Measurements from ENCODE around the gene MCCC2. TPM values are rescaled to one million over a fixed set of nuclear protein-coding genes. Genes with fewer than 3 reads are reported as not detected.
"Not testable (repeated sequence)": the region's sequence is repeated elsewhere in the genome, so short reads cannot be mapped to it uniquely, and the experiment has no call there.

Gene MCCC2
- total RNA-seq, 4 donors from 2014 or later = 21.4 to 35.3 (median 26.0) TPM

DNA sequence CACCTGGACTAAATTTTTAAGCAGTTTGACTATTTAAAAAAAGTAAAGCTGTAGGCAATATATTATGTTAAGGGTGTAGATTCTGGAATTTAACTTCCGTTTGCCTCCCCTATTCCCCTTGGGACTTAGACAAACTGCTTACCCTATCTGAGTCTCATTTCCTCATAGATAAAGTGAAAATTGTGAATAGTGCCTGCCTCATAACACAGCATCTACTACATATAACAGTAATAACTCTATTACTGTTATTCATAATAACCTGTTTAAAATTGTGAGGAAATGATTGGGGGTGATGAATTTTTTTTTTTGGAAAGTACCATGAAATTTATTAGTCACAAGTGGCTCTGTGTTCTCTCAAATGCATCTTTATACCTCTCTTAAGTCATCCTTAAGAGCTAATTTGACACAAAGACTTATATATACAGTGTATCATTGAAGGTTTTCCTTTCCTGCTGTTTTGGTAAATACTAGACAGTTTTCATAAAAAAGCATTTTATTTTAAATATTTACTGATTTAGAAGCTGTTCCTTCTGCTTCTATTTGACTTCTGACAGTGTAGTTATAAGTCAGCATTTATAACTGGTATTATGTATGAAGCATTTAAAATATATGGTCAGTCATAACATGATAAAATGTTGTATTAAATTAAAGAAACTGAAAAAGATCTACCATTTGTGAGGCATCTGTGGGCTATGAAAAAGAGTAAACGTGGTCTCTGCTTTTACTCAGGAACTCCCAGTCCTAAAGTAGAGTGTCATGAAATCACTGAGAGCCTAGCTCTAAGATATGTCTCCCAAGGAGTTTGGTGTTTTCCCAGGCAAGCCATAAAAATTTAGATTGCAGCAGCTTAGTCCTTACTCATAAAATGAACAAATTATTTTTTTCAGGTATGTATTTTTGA is 46.4 kb downstream of the MCCC2 start:
- H3K27me3 ChIP-seq = no peaks in the 10 kb centered on the region
- TF ChIP-seq, protein P1, sequence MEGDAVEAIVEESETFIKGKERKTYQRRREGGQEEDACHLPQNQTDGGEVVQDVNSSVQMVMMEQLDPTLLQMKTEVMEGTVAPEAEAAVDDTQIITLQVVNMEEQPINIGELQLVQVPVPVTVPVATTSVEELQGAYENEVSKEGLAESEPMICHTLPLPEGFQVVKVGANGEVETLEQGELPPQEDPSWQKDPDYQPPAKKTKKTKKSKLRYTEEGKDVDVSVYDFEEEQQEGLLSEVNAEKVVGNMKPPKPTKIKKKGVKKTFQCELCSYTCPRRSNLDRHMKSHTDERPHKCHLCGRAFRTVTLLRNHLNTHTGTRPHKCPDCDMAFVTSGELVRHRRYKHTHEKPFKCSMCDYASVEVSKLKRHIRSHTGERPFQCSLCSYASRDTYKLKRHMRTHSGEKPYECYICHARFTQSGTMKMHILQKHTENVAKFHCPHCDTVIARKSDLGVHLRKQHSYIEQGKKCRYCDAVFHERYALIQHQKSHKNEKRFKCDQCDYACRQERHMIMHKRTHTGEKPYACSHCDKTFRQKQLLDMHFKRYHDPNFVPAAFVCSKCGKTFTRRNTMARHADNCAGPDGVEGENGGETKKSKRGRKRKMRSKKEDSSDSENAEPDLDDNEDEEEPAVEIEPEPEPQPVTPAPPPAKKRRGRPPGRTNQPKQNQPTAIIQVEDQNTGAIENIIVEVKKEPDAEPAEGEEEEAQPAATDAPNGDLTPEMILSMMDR (IDR thresholded peaks at IDR 0.05) = no peak
- TF ChIP-seq POLR2A (IDR thresholded peaks at IDR 0.05) = no peak
- no peak for TF ChIP-seq POLR2AphosphoS5 (IDR thresholded peaks at IDR 0.05)
- TF ChIP-seq EP300 (IDR thresholded peaks at IDR 0.05) = no peak
- peaks cover 0 to 68% of the 10 kb centered on the region in 2 donors for H3K36me3 ChIP-seq
- ATAC-seq = no peak
- H3K4me1 ChIP-seq = peaks cover 0 to 4% (median 4%) of the 10 kb centered on the region in 3 donors
- no peak overlapping the region for H3K4me3 ChIP-seq
- H3K27ac ChIP-seq = no peak overlapping the region
- 77 to 88% methylated on average over 2 of the region's 2 CpGs for WGBS, 2 donors (ENCODE audit: low coverage in 1 of 2)
- H3K9me3 ChIP-seq = no peaks in the 10 kb centered on the region

GRCh38 chr5:71637133-71637532 is 50.0 kb downstream of the MCCC2 start:
- no peak for ATAC-seq
- TF ChIP-seq POLR2AphosphoS5 (IDR thresholded peaks at IDR 0.05) (no peak), POLR2A (IDR thresholded peaks at IDR 0.05) (no peak), EP300 (IDR thresholded peaks at IDR 0.05) (no peak)
- TF ChIP-seq, protein P1 (IDR thresholded peaks at IDR 0.05) = no peak
- Histone ChIP-seq H3K27ac (no peak overlapping the region), H3K4me1 (no peaks in the 10 kb centered on the region), H3K27me3 (no peaks in the 10 kb centered on the region), H3K9me3 (no peaks in the 10 kb centered on the region), H3K36me3 (peaks cover 0 to 94% of the 10 kb centered on the region in 2 donors), H3K4me3 (no peak overlapping the region)

GRCh38 chr5:71640408-71640807 is 53.3 kb downstream of the MCCC2 start:
- Histone ChIP-seq H3K27me3 (no peaks in the 10 kb centered on the region), H3K27ac (no peak overlapping the region), H3K36me3 (peaks cover 0 to 77% of the 10 kb centered on the region in 2 donors), H3K9me3 (no peaks in the 10 kb centered on the region), H3K4me3 (no peak overlapping the region), H3K4me1 (no peaks in the 10 kb centered on the region)
- 80 to 92% methylated on average over 1 to 3 of the region's 3 CpGs for WGBS, 2 donors (ENCODE audit: low coverage in 1 of 2)
- TF ChIP-seq POLR2AphosphoS5 (IDR thresholded peaks at IDR 0.05) = no peak
- no peak for TF ChIP-seq POLR2A (IDR thresholded peaks at IDR 0.05)
- TF ChIP-seq, protein P1 (IDR thresholded peaks at IDR 0.05) = no peak
- no peak for TF ChIP-seq EP300 (IDR thresholded peaks at IDR 0.05)
- no peak for ATAC-seq

- WGBS, 2 donors (ENCODE audit: low coverage in 1 of 2) = 58 to 69% methylated on average over 3 of the region's 3 CpGs
- peaks cover 0 to 77% of the 10 kb centered on the region in 2 donors for H3K36me3 ChIP-seq
- H3K27me3 ChIP-seq = no peaks in the 10 kb centered on the region
These were observed 57.9 kb downstream of the MCCC2 start for GRCh38 chr5:71645030-71645429.

GRCh38 chr5:71650940-71651339 is 63.8 kb downstream of the MCCC2 start:
- H3K9me3 ChIP-seq, H3K4me3 ChIP-seq, H3K27me3 ChIP-seq, H3K27ac ChIP-seq, ATAC-seq: not testable (repeated sequence)
- Histone ChIP-seq H3K36me3 (peaks cover 0 to 94% of the 10 kb centered on the region in 2 donors), H3K4me1 (peaks cover 0 to 16% (median 0%) of the 10 kb centered on the region in 3 donors)
- 89% methylated on average over 1 of the region's 3 CpGs for WGBS, 2 donors (ENCODE audit: low coverage in 1 of 2)

More at GRCh38 chr5:71645030-71645429, 57.9 kb downstream of the MCCC2 start:
- TF ChIP-seq, protein P1 (IDR thresholded peaks at IDR 0.05) = no peak
- TF ChIP-seq POLR2AphosphoS5 (IDR thresholded peaks at IDR 0.05) (no peak), EP300 (IDR thresholded peaks at IDR 0.05) (no peak), POLR2A (IDR thresholded peaks at IDR 0.05) (no peak)
- H3K9me3 ChIP-seq = no peaks in the 10 kb centered on the region
- no peak overlapping the region for H3K4me3 ChIP-seq
- no peak for ATAC-seq
- no peak overlapping the region for H3K27ac ChIP-seq
- no peaks in the 10 kb centered on the region for H3K4me1 ChIP-seq
